H9 (cell line): Measurements from ENCODE around the gene BCORL1. TPM values are rescaled to one million over a fixed set of nuclear protein-coding genes. Genes with fewer than 3 reads are reported as not detected.

Source experiments
- DNase-seq: peaks from one replicate; pipeline ENCODE4 v3.0.0-alpha.2; 2017
- H2AFZ ChIP-seq: one replicate; pipeline ENCODE4 v1.6.1; 2013; ENCODE audit warnings: mild to moderate bottlenecking, low read length, control low read depth, moderate library complexity
- H2AK5ac ChIP-seq: 2 replicates; pipeline ENCODE4 v1.6.1; 2013; ENCODE audit warnings: low read length, control low read depth, mixed read lengths; ENCODE audit not compliant: insufficient read length
- H2BK120ac ChIP-seq: one replicate; pipeline ENCODE4 v1.6.1; 2013; ENCODE audit warnings: low read depth, mild to moderate bottlenecking, low read length, control low read depth, inconsistent platforms; ENCODE audit not compliant: poor library complexity, severe bottlenecking
- H2BK12ac ChIP-seq: 2 replicates; pipeline ENCODE4 v1.6.1; 2013; ENCODE audit warnings: low read length, control low read depth, mixed read lengths, low read depth; ENCODE audit not compliant: insufficient read length
- H2BK15ac ChIP-seq: 2 replicates; pipeline ENCODE4 v1.6.1; 2013; ENCODE audit warnings: low read depth, low read length, control low read depth
- H2BK20ac ChIP-seq: one replicate; pipeline ENCODE4 v1.6.1; 2013; ENCODE audit warnings: low read depth, mild to moderate bottlenecking, low read length, control low read depth, inconsistent platforms; ENCODE audit not compliant: poor library complexity, severe bottlenecking
- H2BK5ac ChIP-seq: 2 replicates; pipeline ENCODE4 v1.6.1; 2013; ENCODE audit warnings: low read length, control low read depth, mixed read lengths; ENCODE audit not compliant: insufficient read length
- H3K14ac ChIP-seq: 2 replicates; pipeline ENCODE4 v1.6.1; 2013; ENCODE audit warnings: low read length, control low read depth; ENCODE audit not compliant: insufficient read depth
- H3K18ac ChIP-seq: 2 replicates; pipeline ENCODE4 v1.6.1; 2013; ENCODE audit warnings: low read depth, mild to moderate bottlenecking, mixed read lengths, low read length, control low read depth; ENCODE audit not compliant: insufficient read length
- H3K23ac ChIP-seq: 2 replicates; pipeline ENCODE4 v1.6.1; 2013; ENCODE audit warnings: low read length, control low read depth, mixed read lengths, low read depth; ENCODE audit not compliant: insufficient read length
- H3K23me2 ChIP-seq: 2 replicates; pipeline ENCODE4 v1.6.1; 2013; ENCODE audit warnings: low read depth, mild to moderate bottlenecking, mixed read lengths, low read length, control low read depth; ENCODE audit not compliant: insufficient read length, poor library complexity, severe bottlenecking
- H3K27ac ChIP-seq: 2 replicates; pipeline ENCODE4 v1.5.1; 2013; ENCODE audit warnings: low read length, control low read depth, mixed read lengths, low read depth; ENCODE audit not compliant: insufficient read length
- H3K27me3 ChIP-seq: 2 replicates; pipeline ENCODE4 v1.6.1; 2013; ENCODE audit warnings: low read length, control low read depth, inconsistent platforms; ENCODE audit not compliant: insufficient read depth
- H3K4ac ChIP-seq: 2 replicates; pipeline ENCODE4 v1.6.1; 2013; ENCODE audit warnings: low read depth, mild to moderate bottlenecking, control low read depth, inconsistent platforms, low read length, moderate library complexity
- H3K4me1 ChIP-seq: 2 replicates; pipeline ENCODE4 v1.6.1; 2013; ENCODE audit warnings: low read length, control low read depth, inconsistent platforms; ENCODE audit not compliant: insufficient read depth
- H3K4me2 ChIP-seq: 2 replicates; pipeline ENCODE4 v1.6.1; 2013; ENCODE audit warnings: low read length, control low read depth, mixed read lengths; ENCODE audit not compliant: insufficient read length, insufficient read depth
- H3K56ac ChIP-seq: 2 replicates; pipeline ENCODE4 v1.6.1; 2013; ENCODE audit warnings: low read depth, mild to moderate bottlenecking, mixed read lengths, low read length, control low read depth; ENCODE audit not compliant: insufficient read length
- H3K79me1 ChIP-seq: 2 replicates; pipeline ENCODE4 v1.6.1; 2013; ENCODE audit warnings: low read depth, mild to moderate bottlenecking, moderate library complexity, low read length, control low read depth, inconsistent platforms; ENCODE audit not compliant: insufficient read depth, poor library complexity, severe bottlenecking
- H3K79me2 ChIP-seq: 2 replicates; pipeline ENCODE4 v1.6.1; 2013; ENCODE audit warnings: low read length, control low read depth, inconsistent platforms; ENCODE audit not compliant: insufficient read depth
- H3K9ac ChIP-seq: 2 replicates; pipeline ENCODE4 v1.6.1; 2013; ENCODE audit warnings: low read length, control low read depth, mixed read lengths; ENCODE audit not compliant: insufficient read length; ENCODE audit errors: extremely low read depth
- H3K9me3 ChIP-seq: one replicate; pipeline ENCODE4 v1.6.1; 2013; ENCODE audit warnings: low read depth, low read length, inconsistent platforms; ENCODE audit not compliant: control insufficient read depth
- H3T11ph ChIP-seq: one replicate; pipeline ENCODE4 v1.6.1; 2013; ENCODE audit warnings: mild to moderate bottlenecking, low read length, control low read depth, inconsistent platforms
- H4K20me1 ChIP-seq: one replicate; pipeline ENCODE4 v1.6.1; 2013; ENCODE audit not compliant: control insufficient read depth, insufficient read length, insufficient read depth
- H4K5ac ChIP-seq: 2 replicates; pipeline ENCODE4 v1.6.1; 2013; ENCODE audit warnings: low read depth, mild to moderate bottlenecking, mixed read lengths, low read length, control low read depth; ENCODE audit not compliant: insufficient read length
- H4K8ac ChIP-seq: replicated peaks from 2 replicates; pipeline ENCODE4 v1.6.1; 2013; ENCODE audit warnings: low read length, control low read depth, mixed read lengths, low read depth; ENCODE audit not compliant: insufficient read length
- H4K91ac ChIP-seq: 2 replicates; pipeline ENCODE4 v1.6.1; 2013; ENCODE audit warnings: low read depth, mild to moderate bottlenecking, moderate library complexity, mixed read lengths, low read length, control low read depth; ENCODE audit not compliant: insufficient read length
- H3K27ac Mint-ChIP-seq, 3 experiments: 2 replicates in 2 of 3; 3 replicates in 1 of 3; pipeline ENCODE4 v1.8.0; 2020 to 2021; ENCODE audit warnings: mixed read lengths in 3 of 3, mild to moderate bottlenecking in 1 of 3, moderate library complexity in 1 of 3
- H3K27me3 Mint-ChIP-seq: 2 replicates; pipeline ENCODE4 v1.8.0; 2021; ENCODE audit warnings: low read depth, mild to moderate bottlenecking, moderate library complexity, mixed read lengths
- H3K36me3 Mint-ChIP-seq, 3 experiments: 2 replicates in 2 of 3; 3 replicates in 1 of 3; pipeline ENCODE4 v1.8.0; 2020 to 2021; ENCODE audit warnings: low read depth in 3 of 3, mixed read lengths in 3 of 3; ENCODE audit not compliant: insufficient read depth in 1 of 3
- H3K4me1 Mint-ChIP-seq, 2 experiments: 2 replicates each; pipeline ENCODE4 v1.8.0; 2020; ENCODE audit warnings: mixed read lengths in 2 of 2
- H3K4me3 Mint-ChIP-seq, 2 experiments: 2 replicates in 1 of 2; 3 replicates in 1 of 2; pipeline ENCODE4 v1.8.0; 2020 to 2021; ENCODE audit warnings: mild to moderate bottlenecking in 2 of 2, mixed read lengths in 2 of 2, moderate library complexity in 1 of 2
- H3K9me3 Mint-ChIP-seq, 2 experiments: 2 replicates in 1 of 2; 3 replicates in 1 of 2; pipeline ENCODE4 v1.8.0; 2020; ENCODE audit warnings: mild to moderate bottlenecking in 2 of 2, mixed read lengths in 2 of 2, moderate library complexity in 1 of 2
- CTCF ChIP-seq: fragments of 200-600 bp; sonication (generic); conservative IDR thresholded peaks from 3 replicates; pipeline ENCODE4 v1.8.0; 2021; ENCODE audit warnings: antibody characterized with exemption, mild to moderate bottlenecking
- WGBS: extraction: QIAGEN DNeasy Blood & Tissue Kit; methylation state at CpG from one replicate; pipeline ENCODE4 v1.1.7; 2013; ENCODE audit warnings: missing lambda C conversion rate, low lambda C conversion rate, mixed read lengths; ENCODE audit not compliant: insufficient read length; ENCODE audit errors: extremely low coverage; 5-methylcytosine and 5-hydroxymethylcytosine counted together
- total RNA-seq: library from RNA; stranded (reverse); gene quantifications from 2 replicates; pipeline ENCODE4 v1.2.1, GENCODE V29; 2021

Gene BCORL1
- total RNA-seq, 1 experiment from 2014 or later, result 6.1 TPM

- Histone ChIP-seq H2AK5ac (no peak overlapping the region), H3K27ac (no peak overlapping the region), H3K14ac (no peak overlapping the region), H3K18ac (no peak overlapping the region), H3K4me1 (no peaks in the 10 kb centered on the region), H3K79me2 (no peaks in the 10 kb centered on the region), H3K23me2 (no peaks in the 10 kb centered on the region), H2BK120ac (no peak overlapping the region), H3K9ac (no peak overlapping the region), H3K4ac (no peak overlapping the region), H3K4me2 (no peak overlapping the region), H3K27me3 (no peaks in the 10 kb centered on the region), H2BK12ac (no peak overlapping the region), H2BK15ac (no peak overlapping the region), H4K8ac (no peak overlapping the region), H3K9me3 (peaks cover 12% of the 10 kb centered on the region), H3K56ac (no peak overlapping the region), H4K20me1 (no peaks in the 10 kb centered on the region), H4K91ac (no peak overlapping the region), H2BK20ac (no peak overlapping the region), H4K5ac (no peak overlapping the region), H2BK5ac (no peak overlapping the region), H3K23ac (no peak overlapping the region), H2AFZ (no peak overlapping the region), H3T11ph (no peak overlapping the region), H3K79me1 (no peaks in the 10 kb centered on the region)
- Mint-ChIP-seq H3K4me1 (no peaks in the 10 kb centered on the region), H3K4me3 (no peak overlapping the region), H3K27ac (no peak overlapping the region), H3K27me3 (peaks cover 2% of the 10 kb centered on the region; the same call in 1 of the 2 replicates), H3K36me3 (peaks cover 18 to 36% (median 25%) of the 10 kb centered on the region in 3 experiments), H3K9me3 (peaks cover 0 to 77% of the 10 kb centered on the region in 2 experiments; a peak in 2 of 5 replicates)
- TF ChIP-seq CTCF, result no peak
- no peak for DNase-seq
- no CpG with 5 or more reads among the region's 8 CpGs for WGBS
These were observed 67.4 kb downstream of the BCORL1 start for GRCh38 chrX:130049821-130050220.
